ENCODE results near the gene DGKZ. TPM values are rescaled to one million over a fixed set of nuclear protein-coding genes. Genes with fewer than 3 reads are reported as not detected.

DGKZ gene
- total RNA-seq, 2 donors from 2014 or later: 38.5 to 41.2 TPM

GRCh38 chr11:46339816-46340215, 7.4 kb upstream of the DGKZ start:
- no peak for DNase-seq (ENCODE audit: low spot score)
- intact Hi-C loops (cut with DNase I): no loop called here

GRCh38 chr11:46341454-46341853, 5.8 kb upstream of the DGKZ start:
- no peak for DNase-seq (ENCODE audit: low spot score)
- intact Hi-C loops (cut with DNase I): no loop called here

- DNase-seq (ENCODE audit: low spot score): no peak
- intact Hi-C loops (cut with DNase I): no loop called here
These were observed 5.0 kb upstream of the DGKZ start for GRCh38 chr11:46342239-46342638.

GRCh38 chr11:46343520-46343919, 3.7 kb upstream of the DGKZ start:
- DNase-seq (ENCODE audit: low spot score): no peak
- intact Hi-C loops (cut with DNase I): no loop called here

GRCh38 chr11:46345131-46345597, 2.1 kb upstream of the DGKZ start:
- intact Hi-C loops (cut with DNase I): no loop called here
- peak; percentile 92 for DNase-seq (ENCODE audit: low spot score)

- DNase-seq (ENCODE audit: low spot score): no peak
- intact Hi-C loops (cut with DNase I): no loop called here
These were observed 1.3 kb upstream of the DGKZ start for GRCh38 chr11:46345881-46346484.

GRCh38 chr11:46347637-46348311, 511 bp downstream of the DGKZ start:
- DNase-seq (ENCODE audit: low spot score): peak; percentile 87
- intact Hi-C loops (cut with DNase I): no loop called here

- intact Hi-C loops (cut with DNase I): no loop called here
- no peak for DNase-seq (ENCODE audit: low spot score)
These were observed 1.5 kb downstream of the DGKZ start for GRCh38 chr11:46348566-46349401.

GRCh38 chr11:46350695-46351094, 3.4 kb downstream of the DGKZ start:
- intact Hi-C loops (cut with DNase I): no loop called here

GRCh38 chr11:46351148-46351547, 3.9 kb downstream of the DGKZ start:
- DNase-seq (ENCODE audit: low spot score): no peak
- intact Hi-C loops (cut with DNase I): no loop called here

More at GRCh38 chr11:46350695-46351094, 3.4 kb downstream of the DGKZ start:
- no peak for DNase-seq (ENCODE audit: low spot score)

- no peak for DNase-seq (ENCODE audit: low spot score)
- intact Hi-C loops (cut with DNase I): no loop called here
These were observed 4.3 kb downstream of the DGKZ start for GRCh38 chr11:46351606-46352005.

GRCh38 chr11:46352063-46352841, 5.0 kb downstream of the DGKZ start:
- intact Hi-C loops (cut with DNase I): no loop called here
- peak; percentile 89 for DNase-seq (ENCODE audit: low spot score)

GRCh38 chr11:46353698-46354097, 6.4 kb downstream of the DGKZ start:
- no peak for DNase-seq (ENCODE audit: low spot score)
- intact Hi-C loops (cut with DNase I): no loop called here

- no peak for DNase-seq (ENCODE audit: low spot score)
- intact Hi-C loops (cut with DNase I): no loop called here
These were observed 9.7 kb downstream of the DGKZ start for GRCh38 chr11:46356924-46357482.

- intact Hi-C loops (cut with DNase I): no loop called here
These were observed 10.2 kb downstream of the DGKZ start for GRCh38 chr11:46357483-46357936.

GRCh38 chr11:46359953-46360352, 12.7 kb downstream of the DGKZ start:
- intact Hi-C loops (cut with DNase I): no loop called here
- no peak for DNase-seq (ENCODE audit: low spot score)

More at GRCh38 chr11:46357483-46357936, 10.2 kb downstream of the DGKZ start:
- no peak for DNase-seq (ENCODE audit: low spot score)

- DNase-seq (ENCODE audit: low spot score): no peak
- intact Hi-C loops (cut with DNase I): no loop called here
These were observed 13.6 kb downstream of the DGKZ start for GRCh38 chr11:46360878-46361277.

- intact Hi-C loops (cut with DNase I): no loop called here
- DNase-seq (ENCODE audit: low spot score): peak; percentile 90
These were observed 14.3 kb downstream of the DGKZ start for GRCh38 chr11:46361283-46362155.

Measured in posterior vena cava (tissue), 2 donors.